Astrocyte of the spinal cord (primary cell): ENCODE measurements around the gene UNC13A.
A peak's percentile ranks its signal among the peaks of the same experiment; 100 is the strongest.

Experiments
- DNase-seq: peaks from one replicate; pipeline ENCODE4 v3.0.0; 2011; ENCODE audit warnings: low read depth, low spot score
- H3K4me3 ChIP-seq: 2 replicates; pipeline ENCODE4 v1.5.1; 2011; ENCODE audit warnings: low read depth, mild to moderate bottlenecking, low read length, moderate library complexity
- in situ Hi-C: cut with HindIII; loops from 2 replicates; pipeline ENCODE4 v1.10.0; 2017; ENCODE audit warnings: low sequenced_read_pairs
- TF ChIP-seq, protein P1 (sequence below): IDR thresholded peaks from 2 replicates; pipeline ENCODE4 v1.5.1; 2012; ENCODE audit warnings: low read depth, mild to moderate bottlenecking, low read length, inconsistent platforms

Gene UNC13A

DNA sequence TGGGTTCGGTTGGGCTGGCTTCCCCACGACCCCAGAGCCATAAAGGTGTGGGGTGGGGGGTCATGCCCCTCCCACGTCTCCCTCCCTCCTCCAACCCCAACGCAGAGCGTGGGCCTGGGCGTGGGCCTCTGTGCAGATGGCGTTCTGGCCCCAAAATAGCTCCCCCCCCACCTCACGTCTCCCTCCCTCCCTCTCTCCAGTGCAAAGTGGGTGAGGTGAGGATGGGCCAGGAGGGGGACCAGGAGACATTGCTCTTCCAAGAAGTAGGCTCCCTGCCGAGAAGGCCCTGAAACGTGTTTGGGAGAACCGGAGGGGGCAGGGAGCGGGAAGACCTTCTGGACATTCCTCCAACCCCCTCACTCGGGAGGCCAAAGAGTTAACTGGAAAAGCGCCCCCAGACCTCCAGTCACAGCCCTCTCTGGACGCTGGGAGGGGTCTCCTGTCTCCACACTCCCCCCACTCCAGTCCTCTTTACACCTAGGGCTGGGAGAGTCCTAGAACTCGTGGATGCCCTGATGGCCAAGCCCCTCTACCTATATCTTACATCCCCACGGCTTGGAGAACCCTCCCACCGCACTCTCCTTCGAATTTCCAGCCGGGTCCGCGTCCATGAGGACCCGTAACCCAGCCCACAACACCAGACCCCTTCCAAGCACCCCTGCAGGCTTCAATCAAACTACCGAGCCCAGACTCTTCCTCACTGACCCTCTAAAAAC, 855 bp downstream of the UNC13A start:
- no peak for DNase-seq
- in situ Hi-C loops = no loop called here
- TF ChIP-seq, protein P1, sequence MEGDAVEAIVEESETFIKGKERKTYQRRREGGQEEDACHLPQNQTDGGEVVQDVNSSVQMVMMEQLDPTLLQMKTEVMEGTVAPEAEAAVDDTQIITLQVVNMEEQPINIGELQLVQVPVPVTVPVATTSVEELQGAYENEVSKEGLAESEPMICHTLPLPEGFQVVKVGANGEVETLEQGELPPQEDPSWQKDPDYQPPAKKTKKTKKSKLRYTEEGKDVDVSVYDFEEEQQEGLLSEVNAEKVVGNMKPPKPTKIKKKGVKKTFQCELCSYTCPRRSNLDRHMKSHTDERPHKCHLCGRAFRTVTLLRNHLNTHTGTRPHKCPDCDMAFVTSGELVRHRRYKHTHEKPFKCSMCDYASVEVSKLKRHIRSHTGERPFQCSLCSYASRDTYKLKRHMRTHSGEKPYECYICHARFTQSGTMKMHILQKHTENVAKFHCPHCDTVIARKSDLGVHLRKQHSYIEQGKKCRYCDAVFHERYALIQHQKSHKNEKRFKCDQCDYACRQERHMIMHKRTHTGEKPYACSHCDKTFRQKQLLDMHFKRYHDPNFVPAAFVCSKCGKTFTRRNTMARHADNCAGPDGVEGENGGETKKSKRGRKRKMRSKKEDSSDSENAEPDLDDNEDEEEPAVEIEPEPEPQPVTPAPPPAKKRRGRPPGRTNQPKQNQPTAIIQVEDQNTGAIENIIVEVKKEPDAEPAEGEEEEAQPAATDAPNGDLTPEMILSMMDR = no peak
- peak overlapping the region; percentile 22 for H3K4me3 ChIP-seq

DNA sequence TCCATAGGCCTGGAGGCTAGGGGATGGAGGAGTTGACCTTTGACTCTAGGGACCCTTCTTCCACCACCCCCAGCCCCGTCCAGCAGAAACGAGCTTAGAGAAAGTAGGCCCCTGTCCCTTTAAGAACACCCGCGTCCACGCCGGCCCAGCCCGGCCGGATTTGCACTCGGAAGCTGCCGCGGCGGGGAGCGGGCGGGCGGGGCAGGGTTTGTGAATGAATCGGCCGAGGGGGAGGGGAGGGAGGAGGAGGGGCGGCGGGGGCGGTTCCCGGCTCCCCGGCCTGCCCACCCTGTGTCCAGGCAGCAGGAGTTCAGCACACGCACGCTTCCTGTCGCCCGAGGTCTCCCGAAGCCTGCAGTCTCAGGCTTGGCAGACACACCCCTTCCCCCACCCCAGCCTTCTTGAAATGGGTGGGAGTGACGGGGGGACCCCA, 1.5 kb downstream of the UNC13A start:
- DNase-seq = peak; percentile 42
- H3K4me3 ChIP-seq = peak overlapping the region; percentile 18
- in situ Hi-C loops = no loop called here
- TF ChIP-seq, protein P1 = no peak

DNA sequence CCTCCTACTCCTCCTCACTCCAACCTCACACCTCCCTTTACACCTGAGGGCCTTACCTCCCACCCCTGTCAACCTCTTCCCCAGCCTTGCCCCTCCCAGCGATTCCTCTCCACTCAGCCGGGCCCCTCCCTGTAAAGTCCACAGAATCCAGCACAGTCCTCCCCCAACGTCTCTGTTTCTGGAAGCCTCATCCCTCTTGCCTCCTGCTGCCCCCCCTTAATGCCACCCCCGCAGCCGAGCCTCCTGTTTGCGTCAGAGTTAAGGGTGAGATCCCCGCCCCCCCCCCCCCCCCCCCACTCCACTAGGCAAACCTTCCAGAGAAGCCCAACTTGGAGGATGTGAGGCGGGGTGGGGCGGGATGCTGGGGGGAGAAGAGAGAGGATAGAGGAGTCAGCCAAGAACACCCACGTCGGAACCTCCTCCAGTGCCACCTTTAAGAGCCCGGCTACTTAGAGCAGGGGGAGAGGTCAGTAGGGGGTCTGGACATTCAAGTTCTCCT, 2.1 kb downstream of the UNC13A start:
- TF ChIP-seq, protein P1 = no peak
- peak overlapping the region; percentile 18 for H3K4me3 ChIP-seq
- peak; percentile 8 for DNase-seq
- in situ Hi-C loops = no loop called here

DNA sequence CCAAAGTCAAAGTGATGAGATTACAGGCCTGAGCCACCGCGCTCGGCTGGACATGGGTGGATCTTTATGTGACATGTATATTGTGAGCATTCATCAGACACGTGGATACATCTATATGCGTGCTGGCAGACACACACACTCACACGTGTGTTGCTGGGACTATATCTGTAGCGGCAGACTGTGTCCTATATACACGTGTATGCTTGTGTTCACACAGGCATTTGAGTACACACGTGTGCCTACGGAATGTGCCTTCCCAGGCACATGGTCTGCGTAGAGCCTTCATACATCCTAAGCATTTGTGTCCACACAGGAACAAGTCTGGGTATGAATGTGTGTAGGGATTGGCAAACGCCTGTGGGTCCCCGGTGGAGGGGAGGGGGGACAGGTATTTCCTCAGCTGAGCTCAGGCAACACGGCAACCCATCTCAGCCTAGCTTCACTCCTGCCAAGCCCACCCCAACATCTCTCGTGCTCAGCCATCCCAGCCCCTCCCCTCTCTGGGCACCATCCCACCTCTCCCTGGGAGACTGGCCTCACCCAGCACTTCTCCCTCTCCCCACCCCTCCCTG, 2.6 kb downstream of the UNC13A start:
- no peak for DNase-seq
- in situ Hi-C loops = no loop called here
- no peak overlapping the region for H3K4me3 ChIP-seq
- TF ChIP-seq, protein P1 = no peak

DNA sequence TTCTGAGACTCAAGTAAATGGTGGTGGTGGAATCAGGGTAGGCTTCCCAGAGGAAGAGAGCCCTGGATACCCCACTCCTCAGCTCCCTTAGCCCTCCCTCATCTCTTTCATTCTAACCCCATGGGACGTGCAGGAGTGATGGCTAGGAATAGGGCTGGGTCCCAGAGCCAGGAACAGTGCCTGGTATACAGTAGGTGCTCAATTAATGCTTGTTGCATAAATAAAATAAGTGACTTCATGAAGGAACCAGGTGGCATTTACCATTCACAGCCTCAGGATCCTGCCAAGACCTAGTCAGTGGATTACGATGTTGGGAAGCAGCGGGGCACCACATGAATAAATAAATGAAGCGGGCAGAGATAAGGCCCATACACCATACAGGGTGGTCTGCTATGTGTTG, 3.9 kb downstream of the UNC13A start:
- no peak overlapping the region for H3K4me3 ChIP-seq
- TF ChIP-seq, protein P1 = no peak
- in situ Hi-C loops = no loop called here
- DNase-seq = no peak

DNA sequence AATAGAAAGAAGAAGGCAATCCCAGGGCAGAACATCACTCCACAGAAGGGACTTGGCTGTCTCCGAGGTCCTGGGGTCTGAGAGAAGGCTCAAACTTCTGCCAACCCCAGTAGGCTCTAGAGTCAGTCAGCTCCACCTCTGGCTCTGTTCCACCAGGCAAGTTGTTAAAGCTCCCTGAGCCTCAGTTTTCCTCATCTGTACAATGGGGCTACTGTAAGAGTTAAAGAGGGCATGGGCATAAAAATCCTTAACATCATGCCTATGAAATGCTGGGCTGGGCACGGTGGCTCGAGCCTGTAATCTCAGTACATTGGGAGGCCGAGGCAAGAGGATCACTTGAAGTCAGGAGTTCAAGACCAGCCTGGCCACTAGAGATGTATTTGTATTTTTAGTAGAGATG, 5.1 kb downstream of the UNC13A start:
- no peak for DNase-seq
- no peak overlapping the region for H3K4me3 ChIP-seq
- TF ChIP-seq, protein P1 = no peak
- in situ Hi-C loops = no loop called here
